Endothelial cell of umbilical vein (primary cell): ENCODE measurements around the gene NCOA5. TPM values are rescaled to one million over a fixed set of nuclear protein-coding genes. Genes with fewer than 3 reads are reported as not detected.

ENCODE experiments used
- BruUV-seq: library from RNA; stranded (reverse); fragments of 400-500 nt; replicated peaks from 2 replicates; lab custom pipeline; 2021; lab: Mats Ljungman, UMichigan
- CTCF ChIA-PET: fragments of 300-600, 350-600 bp; sonication (Branson Sonifier 250); formaldehyde crosslinking; loops from one replicate; lab custom pipeline; 2021; ENCODE audit warnings: antibody characterized with exemption, inconsistent platforms; lab: Charles Lee
- POLR2A ChIA-PET: fragments of 300-600, 350-600 bp; sonication (Branson Sonifier 250); formaldehyde crosslinking; loops from one replicate; lab custom pipeline; 2021; ENCODE audit warnings: antibody characterized with exemption, inconsistent platforms; lab: Charles Lee
- DNase-seq: peaks from one replicate; pipeline ENCODE4 v3.0.0-alpha.2; 2011; ENCODE audit warnings: low read depth, low spot score
- FAIRE-seq: peaks from 2 replicates; lab custom pipeline; 2011; peaks lifted over from hg19 to GRCh38; lab: Jason Lieb, UNC
- H2AFZ ChIP-seq: 2 replicates; pipeline ENCODE4 v1.6.0; 2012; ENCODE audit warnings: low read depth, low read length, control low read depth, inconsistent platforms
- H3K27ac ChIP-seq: 2 replicates; pipeline ENCODE4 v1.5.1; 2011; ENCODE audit warnings: low read depth, mild to moderate bottlenecking, control low read depth, low read length, moderate library complexity; ENCODE audit not compliant: insufficient read depth
- H3K27me3 ChIP-seq, 2 experiments: 2 replicates each; pipeline versions ENCODE4 v1.6.0 to v1.6.1; 2011; ENCODE audit warnings: low read length in 2 of 2, mixed read lengths in 1 of 2; ENCODE audit not compliant: control insufficient read depth in 2 of 2, insufficient read depth in 2 of 2
- H3K36me3 ChIP-seq, 2 experiments: 2 replicates in 1 of 2; 3 replicates in 1 of 2; pipeline ENCODE4 v1.5.1; 2011; ENCODE audit warnings: low read length in 2 of 2, mild to moderate bottlenecking in 1 of 2, moderate library complexity in 1 of 2; ENCODE audit not compliant: control insufficient read depth in 2 of 2, insufficient read depth in 2 of 2; ENCODE audit errors: extremely low read depth in 1 of 2
- H3K4me1 ChIP-seq: 3 replicates; pipeline ENCODE4 v1.5.1; 2011; ENCODE audit warnings: mild to moderate bottlenecking, low read length; ENCODE audit not compliant: control insufficient read depth, insufficient read depth; ENCODE audit errors: extremely low read depth
- H3K4me2 ChIP-seq: 2 replicates; pipeline ENCODE4 v1.6.1; 2011; ENCODE audit warnings: low read length, control low read depth, mixed read lengths; ENCODE audit not compliant: insufficient read depth
- H3K4me3 ChIP-seq, 3 experiments: fragments of 200-600 bp in 1 of 3; sonication (generic), shearing (Covaris generic) in 1 of 3; replicated peaks in 1 of 3; 2 replicates each; pipeline ENCODE4 v1.5.1; 2011 to 2016; ENCODE audit warnings: control low read depth in 3 of 3, low read length in 3 of 3, mild to moderate bottlenecking in 2 of 3, inconsistent platforms in 1 of 3, low read depth in 1 of 3, moderate library complexity in 1 of 3; ENCODE audit not compliant: insufficient read depth in 1 of 3
- H3K79me2 ChIP-seq: 2 replicates; pipeline ENCODE4 v1.6.0; 2012; ENCODE audit warnings: low read length, inconsistent platforms; ENCODE audit not compliant: control insufficient read depth, insufficient read depth
- H3K9ac ChIP-seq: replicated peaks from 2 replicates; pipeline ENCODE3; 2011; ENCODE audit warnings: low read length, control low read depth; ENCODE audit not compliant: insufficient read depth; ENCODE audit errors: extremely low read depth
- H3K9me1 ChIP-seq: replicated peaks from 3 replicates; pipeline ENCODE4 v1.6.0; 2011; ENCODE audit warnings: mild to moderate bottlenecking, low read length; ENCODE audit not compliant: control insufficient read depth, insufficient read depth; ENCODE audit errors: extremely low read depth
- H3K9me3 ChIP-seq: replicated peaks from 2 replicates; pipeline ENCODE4 v1.5.1; 2012; ENCODE audit warnings: low read length, inconsistent platforms; ENCODE audit not compliant: control insufficient read depth, insufficient read depth
- H4K20me1 ChIP-seq: replicated peaks from 2 replicates; pipeline ENCODE3; 2011; ENCODE audit warnings: mild to moderate bottlenecking, low read length; ENCODE audit not compliant: control insufficient read depth, insufficient read depth; ENCODE audit errors: extremely low read depth
- EZH2 ChIP-seq: IDR thresholded peaks from 2 replicates; pipeline ENCODE4 v1.6.1; 2012; ENCODE audit warnings: borderline replicate concordance, low read depth, mild to moderate bottlenecking, moderate library complexity, low read length, inconsistent platforms; ENCODE audit not compliant: severe bottlenecking
- FOS ChIP-seq: IDR thresholded peaks from 2 replicates; pipeline ENCODE4 v1.6.1; 2011; ENCODE audit warnings: mild to moderate bottlenecking, low read length, moderate library complexity, borderline replicate concordance; ENCODE audit not compliant: insufficient read depth
- GATA2 ChIP-seq: IDR thresholded peaks from 2 replicates; pipeline ENCODE4 v1.7.0; 2011; ENCODE audit warnings: low read depth, mild to moderate bottlenecking, moderate library complexity, mixed read lengths, low read length; ENCODE audit not compliant: insufficient read length, insufficient read depth
- JUN ChIP-seq: IDR thresholded peaks from 2 replicates; pipeline ENCODE4 v1.6.1; 2011; ENCODE audit warnings: borderline replicate concordance, low read depth; ENCODE audit not compliant: insufficient read length, insufficient read depth
- MYC ChIP-seq: IDR thresholded peaks from one replicate; pipeline ENCODE4 v1.6.1; 2011; ENCODE audit warnings: mild to moderate bottlenecking, low read depth, low read length
- POLR2A ChIP-seq: IDR thresholded peaks from 2 replicates; pipeline ENCODE4 v1.6.1; 2012; ENCODE audit warnings: low read depth, mild to moderate bottlenecking, control low read depth, low read length
- POLR2AphosphoS5 ChIP-seq: IDR thresholded peaks from 2 replicates; pipeline ENCODE4 v1.6.1; 2012; ENCODE audit warnings: low read depth, mild to moderate bottlenecking, control low read depth, low read length, moderate library complexity; ENCODE audit not compliant: insufficient read depth
- dilution Hi-C: fragments of 300-500 bp; cut with MboI; formaldehyde crosslinking; loops from one replicate; pipeline ENCODE4 v1.15.0; 2019; ENCODE audit warnings: low sequenced_read_pairs; ENCODE audit not compliant: extremely low pct_ligation_motif_present
- intact Hi-C: fragments of 100-400 bp; cut with micrococcal nuclease; formaldehyde crosslinking; loops from one replicate; pipeline ENCODE4 v1.10.0; 2022
- polyA plus RNA-seq, 4 experiments: library from polyadenylated mRNA; depleted of rRNA in 3 of 4; stranded (reverse) in 3 of 4; unstranded in 1 of 4; fragments of >200 nt; gene quantifications; 2 replicates each; pipeline versions ENCODE4 v1.2.1 to v1.2.3, GENCODE V29; 2011 to 2012; ENCODE audit warnings: missing spikeins in 1 of 4
- total RNA-seq: library from RNA; stranded (reverse); gene quantifications from 2 replicates; pipeline ENCODE4 v1.2.3, GENCODE V29; 2021
- TF ChIP-seq, protein P1 (sequence below), 2 donors: IDR thresholded peaks; 1 replicate in 1 of 2; 2 replicates in 1 of 2; pipeline ENCODE4 v1.5.1; 2011; ENCODE audit warnings: low read length in 2 of 2, mild to moderate bottlenecking in 2 of 2, moderate library complexity in 2 of 2, control low read depth in 1 of 2, inconsistent platforms in 1 of 2, low read depth in 1 of 2; ENCODE audit not compliant: insufficient read depth in 1 of 2; ENCODE audit errors: extremely low read depth in 1 of 2
- TF ChIP-seq, protein P2 (sequence below): IDR thresholded peaks from 2 replicates; pipeline ENCODE4 v1.6.1; 2011; ENCODE audit not compliant: insufficient read depth, insufficient read length

Gene NCOA5
- total and polyA plus RNA-seq, 2 donors (not counting 3 experiments of a cell fraction or from before 2014, with no cell fraction given): 32.0 to 39.5 TPM

DNA sequence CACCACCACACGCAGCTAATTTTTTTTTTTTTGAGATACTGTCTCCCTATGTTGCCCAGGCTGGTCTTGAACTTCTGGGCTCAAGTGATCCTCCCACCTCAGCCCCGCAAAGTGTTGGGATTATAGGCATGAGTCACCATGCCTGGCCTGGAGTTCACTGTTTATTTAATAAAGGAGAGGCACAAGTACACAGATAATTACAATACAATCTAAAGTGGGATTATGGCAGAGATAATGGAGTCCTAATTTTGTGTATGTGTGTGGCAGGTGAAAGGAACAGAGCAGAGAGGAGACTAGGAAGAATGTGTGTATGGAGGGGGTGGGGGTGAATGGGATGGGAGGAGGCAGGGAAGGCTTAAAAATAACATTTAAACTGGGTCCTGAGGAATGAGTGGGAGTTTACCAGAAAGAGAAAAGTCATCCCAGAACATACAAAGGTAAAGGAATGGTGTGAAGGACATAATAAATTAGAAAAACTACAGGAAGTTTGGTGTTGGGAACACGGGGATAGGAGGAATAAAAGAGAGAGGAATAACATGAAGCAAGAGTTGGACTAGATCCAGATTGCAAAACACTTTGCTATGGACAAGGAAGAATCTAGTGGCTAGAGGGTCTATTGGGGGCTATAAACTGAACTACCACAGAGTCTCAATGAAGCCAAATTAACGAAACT is 4.4 kb downstream of the NCOA5 start:
- no TSS peak for BruUV-seq
- H3K4me1 ChIP-seq: peaks cover 23% of the 10 kb centered on the region
- ChIA-PET CTCF (interaction anchor here (0.8 to 4.2 kb wide), 5 partner anchors 16 to 98 kb away, joined by 3 to 24 read pairs (median 4); no protein-coding TSS in a partner anchor), POLR2A (no interaction called here)
- no peaks in the 10 kb centered on the region for H3K9me3 ChIP-seq
- intact Hi-C loops (loop anchor here (10.0 kb wide), 1 partner anchor 271 kb away; the partner anchor contains the start of gene UBE2C), dilution Hi-C loops (no loop called here)
- DNase-seq (peak; percentile 13), FAIRE-seq (no peak)
- H4K20me1 ChIP-seq: peaks cover 37% of the 10 kb centered on the region
- H3K36me3 ChIP-seq: no peaks in the 10 kb centered on the region
- no peak overlapping the region for H2AFZ ChIP-seq
- H3K79me2 ChIP-seq: peaks cover 88% of the 10 kb centered on the region
- no peak for TF ChIP-seq JUN
- TF ChIP-seq, protein P1, sequence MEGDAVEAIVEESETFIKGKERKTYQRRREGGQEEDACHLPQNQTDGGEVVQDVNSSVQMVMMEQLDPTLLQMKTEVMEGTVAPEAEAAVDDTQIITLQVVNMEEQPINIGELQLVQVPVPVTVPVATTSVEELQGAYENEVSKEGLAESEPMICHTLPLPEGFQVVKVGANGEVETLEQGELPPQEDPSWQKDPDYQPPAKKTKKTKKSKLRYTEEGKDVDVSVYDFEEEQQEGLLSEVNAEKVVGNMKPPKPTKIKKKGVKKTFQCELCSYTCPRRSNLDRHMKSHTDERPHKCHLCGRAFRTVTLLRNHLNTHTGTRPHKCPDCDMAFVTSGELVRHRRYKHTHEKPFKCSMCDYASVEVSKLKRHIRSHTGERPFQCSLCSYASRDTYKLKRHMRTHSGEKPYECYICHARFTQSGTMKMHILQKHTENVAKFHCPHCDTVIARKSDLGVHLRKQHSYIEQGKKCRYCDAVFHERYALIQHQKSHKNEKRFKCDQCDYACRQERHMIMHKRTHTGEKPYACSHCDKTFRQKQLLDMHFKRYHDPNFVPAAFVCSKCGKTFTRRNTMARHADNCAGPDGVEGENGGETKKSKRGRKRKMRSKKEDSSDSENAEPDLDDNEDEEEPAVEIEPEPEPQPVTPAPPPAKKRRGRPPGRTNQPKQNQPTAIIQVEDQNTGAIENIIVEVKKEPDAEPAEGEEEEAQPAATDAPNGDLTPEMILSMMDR (IDR thresholded peaks at IDR 0.05; ENCODE audit: extremely low read depth in 1 of 2, insufficient read depth in 1 of 2, low read depth in 1 of 2, low read length in 2 of 2): no peak
- TF ChIP-seq, protein P2, sequence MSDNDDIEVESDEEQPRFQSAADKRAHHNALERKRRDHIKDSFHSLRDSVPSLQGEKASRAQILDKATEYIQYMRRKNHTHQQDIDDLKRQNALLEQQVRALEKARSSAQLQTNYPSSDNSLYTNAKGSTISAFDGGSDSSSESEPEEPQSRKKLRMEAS: no peak
- no peak for TF ChIP-seq POLR2AphosphoS5
- no peak for TF ChIP-seq FOS
- TF ChIP-seq GATA2: no peak
- no peak for TF ChIP-seq EZH2
- TF ChIP-seq POLR2A: no peak
- TF ChIP-seq MYC: no peak
- no peak overlapping the region for H3K4me2 ChIP-seq
- H3K27ac ChIP-seq: no peak overlapping the region
- no peak overlapping the region for H3K4me3 ChIP-seq
- H3K27me3 ChIP-seq: no peaks in the 10 kb centered on the region
- H3K9me1 ChIP-seq: no peaks in the 10 kb centered on the region
- no peak overlapping the region for H3K9ac ChIP-seq
